ENCODE measurements around the gene CORO1C. TPM values are rescaled to one million over a fixed set of nuclear protein-coding genes. Genes with fewer than 3 reads are reported as not detected.

The CORO1C gene
- total RNA-seq, 1 experiment from 2014 or later = 138 TPM

DNA sequence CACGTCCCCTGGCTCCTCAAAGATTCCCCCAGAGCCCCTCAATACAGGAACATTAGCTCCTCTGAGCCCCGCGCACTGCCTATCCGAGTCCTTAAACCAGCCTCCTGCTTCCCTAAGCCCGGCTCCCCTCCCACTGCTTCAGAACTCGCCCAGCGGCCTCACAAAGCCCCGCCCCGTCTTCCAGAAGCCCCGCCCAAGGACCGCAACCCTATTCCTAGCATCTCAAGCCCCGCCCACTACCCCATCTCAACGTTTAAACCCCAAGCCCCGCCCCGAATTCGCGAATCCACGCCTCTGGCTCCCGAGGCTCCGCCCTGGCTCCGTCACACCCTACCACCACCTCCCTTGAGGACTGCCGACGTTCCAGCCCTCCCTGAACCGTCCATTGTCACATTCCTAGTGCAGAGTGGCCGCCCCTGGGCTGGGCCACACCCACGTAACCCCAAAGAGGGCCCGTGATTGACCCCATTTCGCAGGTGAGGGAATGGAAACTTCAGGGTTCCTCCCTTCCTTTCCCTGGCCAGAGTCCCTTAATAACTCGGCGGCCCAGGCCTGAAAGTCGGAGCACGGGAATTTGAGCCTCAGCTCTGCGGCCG is 646 bp upstream of the CORO1C start:
- POLR2A ChIA-PET = interaction anchor here (0.5 kb wide), 1 partner anchor 85 kb away, joined by 3 read pairs; no protein-coding TSS in a partner anchor

DNA sequence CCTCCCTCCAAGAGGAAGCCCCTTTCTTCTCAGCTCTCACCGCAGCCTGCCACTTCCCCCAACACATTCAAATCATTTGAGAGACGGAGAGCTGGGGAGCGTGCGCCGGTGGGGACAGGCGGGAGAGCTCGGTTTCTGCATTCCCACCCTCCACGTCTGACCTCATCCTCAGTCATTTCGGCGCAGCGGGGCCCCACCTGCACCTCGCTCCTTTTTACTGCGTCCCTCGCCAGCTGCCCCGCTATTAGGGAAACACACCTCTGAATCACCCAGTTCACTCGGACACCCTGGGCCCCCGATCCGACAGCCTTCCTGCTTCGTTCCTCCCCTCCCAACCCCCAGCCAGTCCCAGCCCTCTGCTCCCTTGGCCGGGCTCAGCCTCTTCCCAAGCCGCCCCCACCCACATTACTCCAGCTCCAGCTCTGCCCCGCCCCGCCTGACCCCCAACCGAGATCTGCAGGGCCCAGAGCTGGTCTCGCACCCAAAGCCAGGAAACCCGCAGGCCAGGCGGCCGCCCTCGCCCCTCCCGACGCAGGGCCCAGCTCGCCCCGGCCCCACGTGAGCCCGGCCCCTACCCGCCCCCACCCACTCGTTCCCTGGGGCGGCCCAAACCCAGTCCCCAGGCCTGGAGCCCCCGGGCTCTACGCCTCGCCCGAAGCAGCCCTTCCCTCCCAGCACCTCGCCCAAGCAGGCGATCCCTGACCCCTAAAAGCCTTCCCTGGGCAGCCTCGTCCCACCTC is 783 bp downstream of the CORO1C start:
- intact Hi-C loops (cut with micrococcal nuclease) = loop anchor here (5.0 kb wide), 2 partner anchors 38 to 63 kb away; no protein-coding TSS in a partner anchor
- peak overlapping the region; percentile 92 for H3K4me2 ChIP-seq (ENCODE audit: low read length)
- H3K27me3 ChIP-seq (ENCODE audit: insufficient read depth, low read length) = no peaks in the 10 kb centered on the region
- CTCF ChIA-PET = no interaction called here
- peak overlapping the region; percentile 78 for H3K27ac ChIP-seq (ENCODE audit: low read depth, low read length)
- DNase-seq (ENCODE audit: low read depth, low spot score) (peak; percentile 12), ATAC-seq (peak; percentile 4)
- POLR2A ChIA-PET = interaction anchor here (1.1 to 1.3 kb wide), 3 partner anchors 44 to 58 kb away, joined by 3 to 8 read pairs (median 4); no protein-coding TSS in a partner anchor
- TF ChIP-seq EZH2phosphoT487 (IDR thresholded peaks at IDR 0.05; ENCODE audit: borderline replicate concordance) (no peak), JUND (IDR thresholded peaks at IDR 0.05) (no peak), ZFX (IDR thresholded peaks at IDR 0.05) (peak; percentile 52; the same call in 1 of the 2 replicates), SP1 (IDR thresholded peaks at IDR 0.05; ENCODE audit: low read depth) (no peak), SIN3A (IDR thresholded peaks at IDR 0.05; ENCODE audit: low read depth) (no peak), POLR2AphosphoS5 (IDR thresholded peaks at IDR 0.05; ENCODE audit: low read depth, low read length) (peak; percentile 31)
- TF ChIP-seq, protein P1, sequence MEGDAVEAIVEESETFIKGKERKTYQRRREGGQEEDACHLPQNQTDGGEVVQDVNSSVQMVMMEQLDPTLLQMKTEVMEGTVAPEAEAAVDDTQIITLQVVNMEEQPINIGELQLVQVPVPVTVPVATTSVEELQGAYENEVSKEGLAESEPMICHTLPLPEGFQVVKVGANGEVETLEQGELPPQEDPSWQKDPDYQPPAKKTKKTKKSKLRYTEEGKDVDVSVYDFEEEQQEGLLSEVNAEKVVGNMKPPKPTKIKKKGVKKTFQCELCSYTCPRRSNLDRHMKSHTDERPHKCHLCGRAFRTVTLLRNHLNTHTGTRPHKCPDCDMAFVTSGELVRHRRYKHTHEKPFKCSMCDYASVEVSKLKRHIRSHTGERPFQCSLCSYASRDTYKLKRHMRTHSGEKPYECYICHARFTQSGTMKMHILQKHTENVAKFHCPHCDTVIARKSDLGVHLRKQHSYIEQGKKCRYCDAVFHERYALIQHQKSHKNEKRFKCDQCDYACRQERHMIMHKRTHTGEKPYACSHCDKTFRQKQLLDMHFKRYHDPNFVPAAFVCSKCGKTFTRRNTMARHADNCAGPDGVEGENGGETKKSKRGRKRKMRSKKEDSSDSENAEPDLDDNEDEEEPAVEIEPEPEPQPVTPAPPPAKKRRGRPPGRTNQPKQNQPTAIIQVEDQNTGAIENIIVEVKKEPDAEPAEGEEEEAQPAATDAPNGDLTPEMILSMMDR (IDR thresholded peaks at IDR 0.05 in 2 of 3, conservative IDR thresholded peaks at IDR 0.05 in 1 of 3; ENCODE audit: borderline replicate concordance in 1 of 3, insufficient read depth in 1 of 3, low read depth in 2 of 3, low read length in 2 of 3) = no peak
- TF ChIP-seq, protein P2, sequence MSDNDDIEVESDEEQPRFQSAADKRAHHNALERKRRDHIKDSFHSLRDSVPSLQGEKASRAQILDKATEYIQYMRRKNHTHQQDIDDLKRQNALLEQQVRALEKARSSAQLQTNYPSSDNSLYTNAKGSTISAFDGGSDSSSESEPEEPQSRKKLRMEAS (IDR thresholded peaks at IDR 0.05) = peak; percentile 61
- H4K20me1 ChIP-seq (ENCODE audit: insufficient read depth) = no peaks in the 10 kb centered on the region
- no peak overlapping the region for H2AFZ ChIP-seq (ENCODE audit: low read depth, low read length, poor library complexity, severe bottlenecking)
- no peaks in the 10 kb centered on the region for H3K9me2 ChIP-seq (ENCODE audit: insufficient read depth)
- no peaks in the 10 kb centered on the region for H3K9me3 ChIP-seq (ENCODE audit: control insufficient read depth in 1 of 2, insufficient read depth in 1 of 2, low read depth in 1 of 2, low read length in 2 of 2)
- no peaks in the 10 kb centered on the region for H3K36me3 ChIP-seq (ENCODE audit: control insufficient read depth in 1 of 2, insufficient read depth in 2 of 2, low read length in 2 of 2)
- H3K9ac ChIP-seq (ENCODE audit: low read length) = peak overlapping the region; percentile 89
- peaks cover 53% of the 10 kb centered on the region for H3K79me2 ChIP-seq (ENCODE audit: insufficient read depth, low read length)
- RAD21 ChIA-PET (ENCODE audit: low non-redundant PET in 1 of 2, low total read pairs in 2 of 2, uncharacterized antibody in 2 of 2, unreplicated experiment in 2 of 2) = interaction anchor here in 1 of 2 experiments (1.4 kb wide), 1 partner anchor 66 kb away, joined by 7 read pairs; no protein-coding TSS in a partner anchor
- no TSS peak for BruUV-seq (replicated peaks)
- H3K4me1 ChIP-seq (ENCODE audit: control insufficient read depth in 1 of 2, insufficient read depth in 2 of 2, low read length in 2 of 2) = peaks cover 32 to 53% of the 10 kb centered on the region in 2 experiments
- H3K4me3 ChIP-seq (replicated peaks in 1 of 2; ENCODE audit: low read depth in 1 of 2, low read length in 2 of 2) = peak overlapping the region; percentile 71 to 85

More for the DNA sequence above, 646 bp upstream of the CORO1C start:
- DNase-seq (ENCODE audit: low read depth, low spot score) = peak; percentile 97
- Histone ChIP-seq H3K4me2 (ENCODE audit: low read length) (peak overlapping the region; percentile 92), H3K27ac (ENCODE audit: low read depth, low read length) (peak overlapping the region; percentile 78), H2AFZ (ENCODE audit: low read depth, low read length, poor library complexity, severe bottlenecking) (peak overlapping the region; percentile 71), H3K4me3 (replicated peaks in 1 of 2; ENCODE audit: low read depth in 1 of 2, low read length in 2 of 2) (peak overlapping the region; percentile 71 to 85), H3K4me1 (ENCODE audit: control insufficient read depth in 1 of 2, insufficient read depth in 2 of 2, low read length in 2 of 2) (peaks cover 32 to 63% of the 10 kb centered on the region in 2 experiments), H3K27me3 (ENCODE audit: insufficient read depth, low read length) (no peaks in the 10 kb centered on the region), H4K20me1 (ENCODE audit: insufficient read depth) (no peaks in the 10 kb centered on the region), H3K9me3 (ENCODE audit: control insufficient read depth in 1 of 2, insufficient read depth in 1 of 2, low read depth in 1 of 2, low read length in 2 of 2) (no peaks in the 10 kb centered on the region), H3K9ac (ENCODE audit: low read length) (peak overlapping the region; percentile 89), H3K36me3 (ENCODE audit: control insufficient read depth in 1 of 2, insufficient read depth in 2 of 2, low read length in 2 of 2) (no peaks in the 10 kb centered on the region), H3K9me2 (ENCODE audit: insufficient read depth) (no peaks in the 10 kb centered on the region), H3K79me2 (ENCODE audit: insufficient read depth, low read length) (peaks cover 42% of the 10 kb centered on the region)
- ChIA-PET RAD21 (ENCODE audit: low non-redundant PET in 1 of 2, low total read pairs in 2 of 2, uncharacterized antibody in 2 of 2, unreplicated experiment in 2 of 2) (no interaction called here), CTCF (no interaction called here)
- TF ChIP-seq YY1 (IDR thresholded peaks at IDR 0.05; ENCODE audit: extremely low read depth, insufficient replicate concordance, low read depth, low read length) (no peak), ZFX (IDR thresholded peaks at IDR 0.05) (0 out of 2 replicates have a peak, but pooled peaks have one; percentile 16), POLR2AphosphoS5 (IDR thresholded peaks at IDR 0.05; ENCODE audit: low read depth, low read length) (peak; percentile 72), EZH2phosphoT487 (IDR thresholded peaks at IDR 0.05; ENCODE audit: borderline replicate concordance) (no peak), FOSL1 (IDR thresholded peaks at IDR 0.05; ENCODE audit: low read depth) (no peak), EGR1 (IDR thresholded peaks at IDR 0.05; ENCODE audit: low read depth) (peak; percentile 64; the same call in 1 of the 2 replicates), TCF7L2 (IDR thresholded peaks at IDR 0.05; ENCODE audit: borderline replicate concordance, extremely low read depth, insufficient read depth, insufficient read length) (no peak), ZNF274 (IDR thresholded peaks at IDR 0.05; ENCODE audit: low read depth, low read length) (no peak), SIN3A (IDR thresholded peaks at IDR 0.05; ENCODE audit: low read depth) (no peak; the same call in 1 of the 2 replicates), SP1 (IDR thresholded peaks at IDR 0.05; ENCODE audit: low read depth) (peak; percentile 51)
- intact Hi-C loops (cut with micrococcal nuclease) = loop anchor here (2.0 to 5.0 kb wide), 3 partner anchors 40 to 169 kb away; partner anchors contain the start of gene ISCU
- peak; percentile 77 for ATAC-seq
- no TSS peak for BruUV-seq (replicated peaks)

All from HCT116 (cell line).